HG02571 (cell line): Measurements from ENCODE around the gene P2RY8.
"Not testable (repeated sequence)": the region's sequence is repeated elsewhere in the genome, so short reads cannot be mapped to it uniquely, and the experiment has no call there.

Experiments
- ATAC-seq: cut with Tn5 transposase; IDR thresholded peaks from one replicate; pipeline ENCODE4 v1.9.1; 2021; ENCODE audit warnings: mild to moderate bottlenecking, moderate library complexity; ENCODE audit not compliant: unreplicated experiment

The P2RY8 gene

GRCh38 chrX:1521459-1521956, 15.5 kb downstream of the P2RY8 start:
- ATAC-seq = peak; percentile 83

DNA sequence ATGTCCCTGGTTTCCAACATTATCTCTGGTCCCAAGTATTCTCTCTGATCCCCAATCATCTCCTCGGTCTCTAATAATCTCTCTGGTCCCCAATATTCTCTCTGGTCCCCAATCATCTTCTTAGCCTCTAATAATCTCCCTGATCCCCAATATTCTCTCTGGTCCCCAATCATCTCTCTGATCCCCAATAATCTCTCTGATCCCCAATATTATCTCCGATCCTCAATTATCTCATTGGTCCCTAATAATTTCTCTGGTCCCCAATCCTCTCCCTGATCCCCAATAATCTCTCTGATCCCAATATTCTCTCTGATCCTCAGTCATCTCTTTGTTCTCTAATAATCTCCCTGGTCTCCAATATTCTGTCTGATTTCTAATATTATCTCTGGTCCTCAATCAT, 16.6 kb downstream of the P2RY8 start:
- no peak for ATAC-seq

DNA sequence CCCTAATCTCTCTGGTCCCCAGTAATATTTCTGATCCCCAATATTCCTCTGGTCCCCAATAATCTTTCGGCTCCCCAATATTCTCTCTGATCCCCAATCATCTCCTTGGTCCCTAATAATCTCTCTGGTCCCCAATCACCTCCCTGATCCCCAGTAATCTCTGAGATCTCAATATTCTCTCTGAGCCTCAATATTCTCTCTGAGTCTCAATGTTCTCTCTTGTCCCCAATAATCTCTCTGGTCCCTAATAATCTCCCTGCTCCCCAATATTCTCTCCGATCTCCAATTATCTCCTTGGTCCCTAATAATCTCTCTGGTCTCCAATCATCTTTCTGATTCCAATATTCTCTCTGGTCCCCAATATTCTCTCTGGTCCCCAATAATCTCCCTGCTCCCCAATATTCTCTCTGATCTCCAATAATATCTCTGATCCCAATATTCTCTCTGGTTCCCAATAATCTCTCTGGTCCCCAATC, 17.9 kb downstream of the P2RY8 start:
- no peak for ATAC-seq

GRCh38 chrX:1518512-1518911, 18.5 kb downstream of the P2RY8 start:
- ATAC-seq = no peak

- no peak for ATAC-seq
Observed at GRCh38 chrX:1516596-1517104, 20.3 kb downstream of the P2RY8 start.

GRCh38 chrX:1511829-1512228, 25.2 kb downstream of the P2RY8 start:
- ATAC-seq = no peak

DNA sequence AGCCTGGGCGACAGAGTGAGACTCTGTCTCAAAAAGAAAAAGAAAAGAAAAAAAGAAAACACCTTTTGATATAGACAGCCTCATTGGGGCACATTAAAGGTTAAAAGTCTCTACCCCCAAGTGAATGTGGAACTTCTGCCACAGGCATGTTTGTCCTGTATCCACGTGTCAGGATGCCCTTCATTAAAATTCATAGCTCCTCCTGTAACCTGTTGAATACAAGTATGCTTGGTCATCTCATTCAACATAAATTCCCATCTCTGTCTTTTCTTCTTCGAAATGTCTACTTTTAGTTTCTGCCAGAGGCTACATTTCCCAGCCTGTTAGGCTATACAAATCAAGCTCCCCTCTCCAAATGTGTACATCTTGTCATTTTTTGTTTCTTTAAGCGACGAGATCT, 25.8 kb downstream of the P2RY8 start:
- no peak for ATAC-seq

DNA sequence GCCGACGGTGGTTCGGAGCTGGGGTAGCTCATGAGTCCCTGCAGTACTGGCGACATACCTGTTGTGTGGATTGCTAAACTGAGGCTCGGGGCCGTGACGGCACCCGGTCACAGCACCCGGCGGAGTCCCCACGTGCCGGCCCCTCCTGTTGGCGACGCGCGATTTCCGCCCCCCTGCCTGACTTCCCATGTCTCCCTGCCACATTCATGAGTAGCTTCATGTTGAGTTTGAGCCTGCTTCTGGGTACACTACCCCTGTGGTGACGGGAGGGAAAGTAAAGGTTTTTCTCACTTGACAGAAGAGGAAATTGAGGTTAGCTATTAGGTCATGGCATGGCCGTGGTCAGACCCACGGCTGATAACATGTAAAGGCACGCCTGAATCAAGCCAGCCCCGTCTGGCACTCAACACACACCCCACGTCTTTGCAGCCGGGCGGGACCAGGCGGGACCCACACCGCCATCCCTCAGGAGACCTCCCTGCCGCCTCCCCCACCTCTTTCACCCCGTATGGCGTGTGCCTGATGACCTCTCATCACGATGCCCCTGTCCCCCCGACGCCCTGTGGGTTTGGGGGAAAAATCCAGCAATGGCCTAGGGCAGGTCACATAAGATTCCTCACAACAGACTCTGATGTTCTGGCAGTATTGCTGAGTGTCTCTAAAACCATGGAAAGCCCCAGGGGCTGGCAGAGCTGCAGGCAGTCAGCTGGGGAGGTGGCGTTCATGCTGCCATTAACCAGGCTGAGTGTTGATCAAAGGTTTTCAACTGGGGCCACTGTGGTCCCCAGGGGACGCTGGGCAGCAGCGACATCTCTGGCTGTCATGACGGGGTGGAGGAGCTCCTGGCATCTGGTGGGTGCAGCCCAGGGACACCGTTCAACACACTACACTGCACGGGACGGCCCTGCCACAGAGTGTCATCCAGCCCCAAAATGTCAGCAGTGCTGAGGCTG, 29.2 kb downstream of the P2RY8 start:
- ATAC-seq = peak; percentile 55

DNA sequence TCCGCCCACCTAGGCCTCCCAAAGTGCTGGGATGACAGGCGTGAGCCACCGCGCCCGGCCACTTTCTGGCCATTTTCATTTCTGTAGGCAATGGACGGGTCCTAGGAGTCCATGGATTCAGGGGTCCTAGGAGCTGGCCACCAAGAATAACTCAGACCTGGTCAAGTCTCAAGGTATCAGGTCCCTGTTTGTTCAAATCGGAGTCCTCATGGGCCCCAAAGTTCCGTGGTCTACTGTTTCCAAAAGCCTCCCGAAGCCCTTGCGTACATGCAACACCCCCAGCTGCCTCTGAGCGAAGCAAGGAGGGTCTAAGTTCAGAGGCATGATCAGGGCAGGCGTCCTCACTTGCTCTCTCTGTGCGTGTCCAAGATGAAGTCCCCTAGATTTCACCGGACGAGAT, 30.1 kb downstream of the P2RY8 start:
- no peak for ATAC-seq

- no peak for ATAC-seq
Observed at GRCh38 chrX:1502853-1503252, 34.1 kb downstream of the P2RY8 start.

GRCh38 chrX:1502241-1502640, 34.7 kb downstream of the P2RY8 start:
- ATAC-seq = peak; percentile 37

GRCh38 chrX:1500701-1501624, 36.0 kb downstream of the P2RY8 start:
- ATAC-seq = peak; percentile 51

DNA sequence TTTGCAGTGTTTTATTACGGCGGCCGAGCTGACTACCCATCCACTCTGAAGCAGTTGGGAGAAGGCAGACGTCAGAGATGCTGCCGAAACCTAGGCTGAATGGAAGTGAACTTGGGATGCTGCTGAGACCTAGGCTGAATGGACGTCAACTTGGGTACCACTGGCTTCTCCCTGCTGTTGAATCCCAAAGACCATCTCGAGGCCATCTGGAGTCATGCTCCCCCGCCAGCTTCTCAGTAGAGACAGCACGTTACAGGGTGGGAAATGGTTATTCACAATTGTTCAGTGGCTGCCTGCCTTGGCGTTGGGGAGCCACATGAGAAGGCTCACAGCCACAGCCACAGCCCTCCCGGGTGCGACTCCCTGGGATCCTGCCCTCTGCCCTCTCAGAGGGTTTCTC, 40.9 kb downstream of the P2RY8 start:
- ATAC-seq = no peak

DNA sequence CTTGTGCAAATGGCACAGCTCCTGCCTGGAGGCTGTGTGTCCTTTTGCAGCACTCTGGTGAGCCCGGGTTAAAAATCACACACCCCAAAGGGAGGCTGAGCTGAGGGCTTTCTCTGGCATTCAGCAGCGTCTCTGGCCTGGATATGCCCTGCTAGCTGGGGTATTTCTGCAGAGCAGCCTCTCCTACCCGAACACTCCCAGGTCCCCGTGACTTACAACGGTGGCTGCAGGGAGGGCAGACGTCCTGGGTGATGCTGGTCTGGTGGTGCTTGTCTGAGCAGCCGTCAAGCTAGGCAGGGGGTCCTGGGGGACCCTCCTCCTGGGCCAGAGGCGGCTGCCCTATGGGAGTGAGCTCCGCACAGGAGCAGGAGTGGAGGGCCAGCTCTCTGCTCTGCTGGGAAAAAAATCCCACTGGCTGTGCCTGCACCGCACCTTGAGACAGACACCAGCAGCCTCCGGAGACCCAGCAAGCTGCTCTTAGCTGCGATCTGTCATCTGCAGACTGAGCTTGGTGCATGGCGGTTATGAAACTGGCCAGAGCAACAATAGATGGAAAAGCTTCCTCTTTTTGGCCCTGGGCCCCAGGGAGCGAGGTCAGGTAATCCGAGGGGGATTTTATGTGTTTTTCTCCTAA, 43.0 kb downstream of the P2RY8 start:
- peak; percentile 47 for ATAC-seq

- peak; percentile 11 for ATAC-seq
Observed at GRCh38 chrX:1493412-1493811, 43.6 kb downstream of the P2RY8 start.

- ATAC-seq = no peak
Observed at GRCh38 chrX:1492421-1493012, 44.5 kb downstream of the P2RY8 start.

DNA sequence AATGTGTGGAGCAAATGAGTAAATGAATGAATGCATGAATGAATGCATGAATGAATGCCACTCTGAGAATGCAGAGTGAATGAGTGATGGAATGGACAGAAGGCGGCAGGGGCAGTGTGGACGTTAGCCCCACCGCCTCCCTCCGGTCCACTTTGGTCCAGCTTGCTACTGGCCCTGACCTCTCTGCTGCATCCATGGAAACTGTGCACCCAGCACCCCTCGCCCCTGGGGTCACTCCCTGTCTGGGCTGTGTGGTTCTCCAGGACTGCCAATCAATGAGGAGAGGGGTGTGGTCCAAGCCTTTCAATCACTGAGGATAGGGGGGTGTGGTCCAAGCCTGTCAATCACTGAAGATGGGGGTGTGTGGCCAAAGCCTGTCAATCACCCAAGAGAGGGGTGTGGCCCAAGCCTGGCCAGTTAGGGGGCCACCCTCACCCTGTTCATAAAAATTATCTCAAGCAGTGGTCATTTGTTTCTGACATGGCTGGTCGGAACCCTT, 45.1 kb downstream of the P2RY8 start:
- peak; percentile 60 for ATAC-seq

DNA sequence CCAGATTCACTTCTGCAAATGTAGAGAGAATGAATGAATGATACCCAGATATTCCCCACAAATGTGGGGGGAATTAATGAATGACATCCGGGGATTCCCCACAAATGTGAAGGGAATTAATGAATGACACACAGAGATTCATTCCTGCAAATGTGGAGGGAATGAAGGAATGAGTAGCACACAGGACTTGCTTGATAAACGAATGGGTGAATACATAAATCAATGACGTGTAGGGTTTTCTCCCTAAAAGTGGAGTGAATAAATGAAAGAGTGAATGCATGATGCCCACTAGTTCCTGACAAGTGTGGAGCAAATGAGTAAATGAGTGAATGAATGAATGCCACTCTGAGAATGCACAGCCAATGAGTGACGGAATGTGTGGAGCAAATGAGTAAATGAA, 45.7 kb downstream of the P2RY8 start:
- not testable (repeated sequence) for ATAC-seq

DNA sequence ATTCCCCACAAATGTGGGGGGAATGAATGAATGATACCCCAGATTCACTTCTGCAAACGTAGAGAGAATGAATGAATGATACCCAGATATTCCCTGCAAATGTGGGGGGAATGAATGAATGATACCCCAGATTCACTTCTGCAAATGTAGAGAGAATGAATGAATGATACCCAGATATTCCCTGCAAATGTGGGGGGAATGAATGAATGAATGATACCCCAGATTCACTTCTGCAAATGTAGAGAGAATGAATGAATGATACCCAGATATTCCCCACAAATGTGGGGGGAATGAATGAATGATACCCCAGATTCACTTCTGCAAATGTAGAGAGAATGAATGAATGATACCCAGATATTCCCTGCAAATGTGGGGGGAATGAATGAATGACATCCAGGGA, 46.3 kb downstream of the P2RY8 start:
- ATAC-seq = not testable (repeated sequence)

DNA sequence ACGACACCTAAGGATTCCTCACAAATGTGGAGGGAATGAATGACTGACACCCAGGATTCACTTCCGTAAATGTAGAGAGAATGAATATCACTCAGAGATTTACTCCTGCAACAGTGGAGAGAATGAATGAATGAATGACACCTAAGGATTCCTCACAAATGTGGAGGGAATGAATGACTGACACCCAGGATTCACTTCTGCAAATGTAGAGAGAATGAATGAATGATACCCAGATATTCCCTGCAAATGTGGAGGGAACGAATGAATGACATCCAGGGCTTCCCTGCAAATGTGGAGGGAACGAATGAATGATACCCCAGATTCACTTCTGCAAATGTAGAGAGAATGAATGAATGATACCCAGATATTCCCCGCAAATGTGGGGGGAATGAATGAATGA, 47.6 kb downstream of the P2RY8 start:
- ATAC-seq = not testable (repeated sequence)
